CD14-positive monocyte (primary cell): ENCODE results near the gene CLEC19A. TPM values are rescaled to one million over a fixed set of nuclear protein-coding genes. Genes with fewer than 3 reads are reported as not detected.

ENCODE experiments used
- DNase-seq, 3 donors: peaks; one replicate each; pipeline ENCODE4 v3.0.0-alpha.2; 2011 to 2022
- H2AFZ ChIP-seq: 2 replicates; pipeline ENCODE4 v1.6.0; 2012; ENCODE audit warnings: mild to moderate bottlenecking, low read depth, low read length, inconsistent platforms; ENCODE audit not compliant: insufficient read depth, poor library complexity, severe bottlenecking
- H3K27ac ChIP-seq, 2 donors: 1 replicate in 1 of 2; 2 replicates in 1 of 2; pipeline ENCODE4 v1.5.1; 2012 to 2013; ENCODE audit warnings: low read length in 2 of 2, control low read depth in 1 of 2, inconsistent platforms in 1 of 2, low read depth in 1 of 2, mild to moderate bottlenecking in 1 of 2
- H3K27me3 ChIP-seq, 2 donors: one replicate each; pipeline versions ENCODE4 v1.6.0 to v1.6.1; 2011 to 2013; ENCODE audit warnings: low read length in 2 of 2; ENCODE audit not compliant: control insufficient read depth in 2 of 2, insufficient read depth in 2 of 2
- H3K36me3 ChIP-seq, 2 donors: replicated peaks in 1 of 2; 1 replicate in 1 of 2; 2 replicates in 1 of 2; pipeline versions ENCODE4 v1.5.1 to v1.6.1; 2012 to 2013; ENCODE audit warnings: low read length in 2 of 2, control low read depth in 1 of 2, inconsistent platforms in 1 of 2, mild to moderate bottlenecking in 1 of 2; ENCODE audit not compliant: insufficient read depth in 2 of 2, control insufficient read depth in 1 of 2
- H3K4me1 ChIP-seq, 2 donors: 1 replicate in 1 of 2; 2 replicates in 1 of 2; pipeline versions ENCODE4 v1.5.1 to v1.6.1; 2012 to 2013; ENCODE audit warnings: low read length in 2 of 2, control low read depth in 1 of 2, inconsistent platforms in 1 of 2, mild to moderate bottlenecking in 1 of 2, moderate library complexity in 1 of 2; ENCODE audit not compliant: insufficient read depth in 2 of 2, control insufficient read depth in 1 of 2
- H3K4me2 ChIP-seq: replicated peaks from 2 replicates; pipeline ENCODE3; 2012; ENCODE audit warnings: low read length, moderate library complexity, mild to moderate bottlenecking; ENCODE audit not compliant: poor library complexity, severe bottlenecking; ENCODE audit errors: extremely low read depth
- H3K4me3 ChIP-seq, 3 experiments: fragments of 200-600 bp in 1 of 3; sonication (generic) in 1 of 3; replicated peaks in 1 of 3; 1 replicate in 2 of 3; 2 replicates in 1 of 3; pipeline ENCODE4 v1.5.1; 2011 to 2013; ENCODE audit warnings: low read length in 3 of 3, mild to moderate bottlenecking in 3 of 3, control low read depth in 2 of 3, low read depth in 2 of 3, inconsistent platforms in 1 of 3, moderate library complexity in 1 of 3
- H3K79me2 ChIP-seq: 2 replicates; pipeline ENCODE4 v1.6.0; 2012; ENCODE audit warnings: mild to moderate bottlenecking, control low read depth, inconsistent platforms, low read length, moderate library complexity; ENCODE audit not compliant: insufficient read depth
- H3K9ac ChIP-seq: 2 replicates; pipeline ENCODE4 v1.6.0; 2017; ENCODE audit warnings: low read length, mild to moderate bottlenecking; ENCODE audit not compliant: insufficient read depth, poor library complexity, severe bottlenecking
- H3K9me3 ChIP-seq, 2 donors: replicated peaks in 1 of 2; 1 replicate in 1 of 2; 2 replicates in 1 of 2; pipeline versions ENCODE4 v1.5.1 to v1.6.1; 2012 to 2013; ENCODE audit warnings: low read length in 2 of 2, control low read depth in 1 of 2; ENCODE audit not compliant: control insufficient read depth in 1 of 2, insufficient read depth in 1 of 2
- H4K20me1 ChIP-seq: 2 replicates; pipeline ENCODE4 v1.6.0; 2012; ENCODE audit warnings: mild to moderate bottlenecking, low read length, control low read depth, moderate library complexity; ENCODE audit not compliant: insufficient read depth
- H3K27ac Mint-ChIP-seq, 7 donors: one replicate each; pipeline ENCODE4 v1.8.0; 2020; ENCODE audit warnings: mild to moderate bottlenecking in 7 of 7, mixed read lengths in 7 of 7, moderate library complexity in 6 of 7, inconsistent platforms in 2 of 7
- H3K27me3 Mint-ChIP-seq, 3 donors: one replicate each; pipeline ENCODE4 v1.8.0; 2021 to 2022; ENCODE audit warnings: low read depth in 3 of 3, mild to moderate bottlenecking in 3 of 3, mixed read lengths in 3 of 3, moderate library complexity in 3 of 3, inconsistent platforms in 1 of 3
- H3K36me3 Mint-ChIP-seq, 2 donors: one replicate each; pipeline ENCODE4 v1.8.0; 2020; ENCODE audit warnings: mixed read lengths in 2 of 2, inconsistent platforms in 1 of 2, mild to moderate bottlenecking in 1 of 2
- H3K4me1 Mint-ChIP-seq: one replicate; pipeline ENCODE4 v1.8.0; 2020; ENCODE audit warnings: mild to moderate bottlenecking, mixed read lengths
- H3K4me3 Mint-ChIP-seq, 2 donors: one replicate each; pipeline ENCODE4 v1.8.0; 2020; ENCODE audit warnings: mild to moderate bottlenecking in 2 of 2, mixed read lengths in 2 of 2, moderate library complexity in 1 of 2
- H3K9me3 Mint-ChIP-seq, 7 donors: one replicate each; pipeline ENCODE4 v1.8.0; 2020 to 2022; ENCODE audit warnings: mixed read lengths in 7 of 7, mild to moderate bottlenecking in 6 of 7, moderate library complexity in 6 of 7, inconsistent platforms in 2 of 7
- WGBS: methylation state at CpG from one replicate; pipeline ENCODE4 v1.1.5; 2013; ENCODE audit warnings: missing lambda C conversion rate; ENCODE audit not compliant: insufficient coverage; 5-methylcytosine and 5-hydroxymethylcytosine counted together
- intact Hi-C, 2 donors: fragments of 100-400 bp; cut with micrococcal nuclease; formaldehyde crosslinking; loops; one replicate each; pipeline versions ENCODE4 v1.15.0 to v1.15.1; 2023
- polyA plus RNA-seq, 3 donors: library from polyadenylated mRNA; depleted of rRNA in 1 of 3; unstranded in 2 of 3; stranded (reverse) in 1 of 3; fragments of 300-500 nt in 2 of 3; fragments of >200 nt in 1 of 3; fragmentation: Illumina TruSeq in 2 of 3; gene quantifications; 1 replicate in 2 of 3; 2 replicates in 1 of 3; pipeline ENCODE4 v1.2.3, GENCODE V29; 2012 to 2021
- TF ChIP-seq, protein P1 (sequence below): fragments of 200-600 bp; IDR thresholded peaks from one replicate; pipeline ENCODE4 v1.8.0; 2022; ENCODE audit warnings: antibody characterized with exemption, mild to moderate bottlenecking

The CLEC19A gene
- polyA plus RNA-seq, 3 donors: not detected

DNA sequence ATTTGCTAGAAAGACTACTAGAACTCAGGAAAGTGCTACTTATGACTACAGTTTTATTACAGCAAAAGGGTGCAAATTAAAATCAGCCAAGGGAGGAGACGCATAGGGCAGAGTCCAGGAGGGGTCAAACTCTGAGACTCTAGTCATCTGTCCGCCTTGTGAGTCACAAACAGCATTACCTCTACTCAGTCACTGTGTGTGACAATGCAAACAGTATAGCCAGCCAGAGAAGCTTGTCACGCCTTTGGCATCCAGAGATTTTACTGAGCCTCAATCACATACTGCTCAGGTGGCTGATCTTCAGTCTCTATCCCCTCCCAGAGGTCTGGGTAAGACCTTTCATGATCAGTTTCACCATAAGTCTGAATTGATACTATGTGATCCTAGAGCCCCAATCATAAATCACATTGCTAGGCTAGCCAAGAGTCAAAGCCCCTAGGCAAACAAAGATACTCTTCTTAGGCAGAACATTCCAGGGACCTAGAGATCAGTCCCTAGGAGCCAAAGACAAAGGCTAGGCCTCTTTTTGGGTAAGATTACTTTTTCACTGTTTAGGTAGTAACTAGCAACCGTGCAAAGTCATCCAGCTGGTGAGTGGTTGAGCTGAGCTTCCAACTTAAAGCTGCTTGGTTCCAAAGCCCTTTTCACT is 48.8 kb upstream of the CLEC19A start:
- intact Hi-C loops: no loop called here
- Histone ChIP-seq H3K27ac (no peak overlapping the region), H3K79me2 (no peaks in the 10 kb centered on the region), H3K4me3 (no peak overlapping the region), H2AFZ (no peak overlapping the region), H3K36me3 (no peaks in the 10 kb centered on the region), H3K27me3 (no peaks in the 10 kb centered on the region), H3K4me1 (no peaks in the 10 kb centered on the region), H3K4me2 (no peak overlapping the region), H3K9me3 (peaks cover 44 to 64% of the 10 kb centered on the region in 2 donors), H4K20me1 (no peaks in the 10 kb centered on the region), H3K9ac (no peak overlapping the region)
- H3K27me3 Mint-ChIP-seq: peaks cover 0 to 3% (median 3%) of the 10 kb centered on the region in 3 donors
- no peaks in the 10 kb centered on the region for H3K36me3 Mint-ChIP-seq
- H3K4me1 Mint-ChIP-seq: no peaks in the 10 kb centered on the region
- 100% methylated on average over 3 of the region's 4 CpGs for WGBS
- TF ChIP-seq, protein P1, sequence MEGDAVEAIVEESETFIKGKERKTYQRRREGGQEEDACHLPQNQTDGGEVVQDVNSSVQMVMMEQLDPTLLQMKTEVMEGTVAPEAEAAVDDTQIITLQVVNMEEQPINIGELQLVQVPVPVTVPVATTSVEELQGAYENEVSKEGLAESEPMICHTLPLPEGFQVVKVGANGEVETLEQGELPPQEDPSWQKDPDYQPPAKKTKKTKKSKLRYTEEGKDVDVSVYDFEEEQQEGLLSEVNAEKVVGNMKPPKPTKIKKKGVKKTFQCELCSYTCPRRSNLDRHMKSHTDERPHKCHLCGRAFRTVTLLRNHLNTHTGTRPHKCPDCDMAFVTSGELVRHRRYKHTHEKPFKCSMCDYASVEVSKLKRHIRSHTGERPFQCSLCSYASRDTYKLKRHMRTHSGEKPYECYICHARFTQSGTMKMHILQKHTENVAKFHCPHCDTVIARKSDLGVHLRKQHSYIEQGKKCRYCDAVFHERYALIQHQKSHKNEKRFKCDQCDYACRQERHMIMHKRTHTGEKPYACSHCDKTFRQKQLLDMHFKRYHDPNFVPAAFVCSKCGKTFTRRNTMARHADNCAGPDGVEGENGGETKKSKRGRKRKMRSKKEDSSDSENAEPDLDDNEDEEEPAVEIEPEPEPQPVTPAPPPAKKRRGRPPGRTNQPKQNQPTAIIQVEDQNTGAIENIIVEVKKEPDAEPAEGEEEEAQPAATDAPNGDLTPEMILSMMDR: no peak
- no peak overlapping the region for H3K4me3 Mint-ChIP-seq
- no peak overlapping the region for H3K27ac Mint-ChIP-seq
- peaks cover 18 to 61% (median 38%) of the 10 kb centered on the region in 7 donors for H3K9me3 Mint-ChIP-seq
- no peak for DNase-seq

DNA sequence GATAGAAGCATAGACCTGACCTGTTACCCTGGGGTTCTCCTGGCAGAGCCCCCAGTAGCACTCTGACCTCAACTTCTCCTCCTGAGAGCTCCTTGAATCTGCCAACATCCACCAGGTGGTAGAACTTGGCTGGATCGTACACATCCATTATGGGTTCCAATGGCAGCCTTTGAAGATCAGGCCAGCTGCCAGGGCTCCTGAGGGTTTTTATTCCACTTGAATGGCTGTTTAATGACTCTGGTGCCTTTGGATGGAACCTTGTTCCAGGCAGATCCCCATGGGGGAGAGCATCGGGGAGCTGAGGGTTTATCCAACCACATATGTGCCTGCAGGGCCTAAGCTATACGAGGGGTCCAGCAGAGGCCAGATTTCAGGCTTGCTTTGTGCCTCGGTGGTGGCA is 47.1 kb upstream of the CLEC19A start:
- H3K27me3 Mint-ChIP-seq: peaks cover 0 to 7% (median 3%) of the 10 kb centered on the region in 3 donors
- Histone ChIP-seq H2AFZ (no peak overlapping the region), H3K27ac (no peak overlapping the region), H3K36me3 (no peaks in the 10 kb centered on the region), H3K4me2 (no peak overlapping the region), H3K4me3 (no peak overlapping the region), H3K4me1 (no peaks in the 10 kb centered on the region), H4K20me1 (no peaks in the 10 kb centered on the region), H3K9me3 (peaks cover 44 to 64% of the 10 kb centered on the region in 2 donors), H3K79me2 (no peaks in the 10 kb centered on the region), H3K27me3 (no peaks in the 10 kb centered on the region), H3K9ac (no peak overlapping the region)
- no peak for DNase-seq
- TF ChIP-seq, protein P1: no peak
- no peak overlapping the region for H3K27ac Mint-ChIP-seq
- no peaks in the 10 kb centered on the region for H3K36me3 Mint-ChIP-seq
- H3K4me1 Mint-ChIP-seq: no peaks in the 10 kb centered on the region
- intact Hi-C loops: no loop called here
- H3K9me3 Mint-ChIP-seq: peaks cover 18 to 58% (median 38%) of the 10 kb centered on the region in 7 donors
- H3K4me3 Mint-ChIP-seq: no peak overlapping the region
- WGBS: 100% methylated on average over 3 of the region's 4 CpGs
